Parathyroid adenoma (tissue), 2 donors: Measurements from ENCODE around the gene ABHD16A.
A peak's percentile ranks its signal among the peaks of the same experiment; 100 is the strongest.

Source experiments
- H2AFZ ChIP-seq: fragments of 300-600 bp; sonication (generic); one replicate; pipeline ENCODE4 v1.7.0; 2017; ENCODE audit warnings: antibody characterized with exemption, mild to moderate bottlenecking
- H3K27ac ChIP-seq: fragments of 300-600 bp; sonication (generic); one replicate; pipeline ENCODE4 v1.7.0; 2017
- H3K27me3 ChIP-seq: fragments of 300-600 bp; sonication (generic); one replicate; pipeline ENCODE4 v1.7.0; 2017; ENCODE audit warnings: low read length; ENCODE audit not compliant: control insufficient read depth, insufficient read depth
- H3K36me3 ChIP-seq: fragments of 300-600 bp; sonication (generic); one replicate; pipeline ENCODE4 v1.7.0; 2017; ENCODE audit warnings: low read length; ENCODE audit not compliant: control insufficient read depth, insufficient read depth
- H3K4me1 ChIP-seq: fragments of 300-600 bp; sonication (generic); one replicate; pipeline ENCODE4 v1.7.0; 2017; ENCODE audit warnings: control low read depth
- H3K4me2 ChIP-seq: fragments of 300-600 bp; sonication (generic); one replicate; pipeline ENCODE4 v1.7.0; 2017; ENCODE audit warnings: low read length
- H3K4me3 ChIP-seq: fragments of 300-600 bp; sonication (generic); one replicate; pipeline ENCODE4 v1.7.0; 2017; ENCODE audit warnings: low read depth, low read length
- H3K79me2 ChIP-seq: fragments of 300-600 bp; sonication (generic); one replicate; pipeline ENCODE4 v1.7.0; 2017; ENCODE audit warnings: control low read depth
- H3K9ac ChIP-seq: fragments of 300-600 bp; sonication (generic); one replicate; pipeline ENCODE4 v1.7.0; 2017; ENCODE audit warnings: mild to moderate bottlenecking
- H3K9me3 ChIP-seq: fragments of 300-600 bp; sonication (generic); one replicate; pipeline ENCODE4 v1.7.0; 2017; ENCODE audit warnings: low read length; ENCODE audit not compliant: control insufficient read depth
- TF ChIP-seq, protein P1 (sequence below): fragments of 300-600 bp; sonication (generic); IDR thresholded peaks from one replicate; pipeline ENCODE4 v1.7.0; 2017; ENCODE audit warnings: antibody characterized with exemption, mild to moderate bottlenecking
- donor health status: primary hyperparathyroidism.

The ABHD16A gene

DNA sequence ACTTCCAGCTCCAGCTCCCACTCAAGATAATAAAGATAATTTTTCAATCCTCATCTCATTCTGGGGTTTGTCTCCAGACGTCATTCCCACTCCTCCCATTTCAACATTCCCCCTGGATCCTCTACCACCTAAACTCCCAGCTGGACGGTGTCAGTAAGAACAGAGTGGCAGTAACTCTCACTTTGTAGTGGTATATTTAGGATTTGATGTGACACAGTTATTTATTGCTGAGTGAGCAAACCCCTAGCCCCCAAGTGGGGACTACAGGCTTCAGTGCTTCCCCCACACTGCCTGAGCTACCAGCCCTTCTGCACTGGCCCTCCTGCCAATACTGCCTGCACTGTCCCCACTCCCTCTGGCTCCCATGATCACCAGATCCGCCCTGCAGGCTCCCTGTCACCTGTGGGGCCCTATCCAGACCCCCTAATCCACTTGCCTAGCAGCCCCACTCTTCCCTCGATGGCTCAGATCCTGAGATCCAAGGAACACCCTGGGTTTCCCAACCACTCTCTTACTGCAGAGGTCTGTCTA is 44.9 kb downstream of the ABHD16A start:
- H3K9ac ChIP-seq, result no peak overlapping the region
- H3K79me2 ChIP-seq, result peaks cover 29% of the 10 kb centered on the region
- no peak overlapping the region for H2AFZ ChIP-seq
- H3K4me1 ChIP-seq, result peaks cover 12% of the 10 kb centered on the region
- H3K27ac ChIP-seq, result no peak overlapping the region
- H3K36me3 ChIP-seq, result no peaks in the 10 kb centered on the region
- no peak overlapping the region for H3K4me3 ChIP-seq
- no peaks in the 10 kb centered on the region for H3K9me3 ChIP-seq
- TF ChIP-seq, protein P1, sequence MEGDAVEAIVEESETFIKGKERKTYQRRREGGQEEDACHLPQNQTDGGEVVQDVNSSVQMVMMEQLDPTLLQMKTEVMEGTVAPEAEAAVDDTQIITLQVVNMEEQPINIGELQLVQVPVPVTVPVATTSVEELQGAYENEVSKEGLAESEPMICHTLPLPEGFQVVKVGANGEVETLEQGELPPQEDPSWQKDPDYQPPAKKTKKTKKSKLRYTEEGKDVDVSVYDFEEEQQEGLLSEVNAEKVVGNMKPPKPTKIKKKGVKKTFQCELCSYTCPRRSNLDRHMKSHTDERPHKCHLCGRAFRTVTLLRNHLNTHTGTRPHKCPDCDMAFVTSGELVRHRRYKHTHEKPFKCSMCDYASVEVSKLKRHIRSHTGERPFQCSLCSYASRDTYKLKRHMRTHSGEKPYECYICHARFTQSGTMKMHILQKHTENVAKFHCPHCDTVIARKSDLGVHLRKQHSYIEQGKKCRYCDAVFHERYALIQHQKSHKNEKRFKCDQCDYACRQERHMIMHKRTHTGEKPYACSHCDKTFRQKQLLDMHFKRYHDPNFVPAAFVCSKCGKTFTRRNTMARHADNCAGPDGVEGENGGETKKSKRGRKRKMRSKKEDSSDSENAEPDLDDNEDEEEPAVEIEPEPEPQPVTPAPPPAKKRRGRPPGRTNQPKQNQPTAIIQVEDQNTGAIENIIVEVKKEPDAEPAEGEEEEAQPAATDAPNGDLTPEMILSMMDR, result no peak
- no peaks in the 10 kb centered on the region for H3K27me3 ChIP-seq
- H3K4me2 ChIP-seq, result peak overlapping the region; percentile 37

DNA sequence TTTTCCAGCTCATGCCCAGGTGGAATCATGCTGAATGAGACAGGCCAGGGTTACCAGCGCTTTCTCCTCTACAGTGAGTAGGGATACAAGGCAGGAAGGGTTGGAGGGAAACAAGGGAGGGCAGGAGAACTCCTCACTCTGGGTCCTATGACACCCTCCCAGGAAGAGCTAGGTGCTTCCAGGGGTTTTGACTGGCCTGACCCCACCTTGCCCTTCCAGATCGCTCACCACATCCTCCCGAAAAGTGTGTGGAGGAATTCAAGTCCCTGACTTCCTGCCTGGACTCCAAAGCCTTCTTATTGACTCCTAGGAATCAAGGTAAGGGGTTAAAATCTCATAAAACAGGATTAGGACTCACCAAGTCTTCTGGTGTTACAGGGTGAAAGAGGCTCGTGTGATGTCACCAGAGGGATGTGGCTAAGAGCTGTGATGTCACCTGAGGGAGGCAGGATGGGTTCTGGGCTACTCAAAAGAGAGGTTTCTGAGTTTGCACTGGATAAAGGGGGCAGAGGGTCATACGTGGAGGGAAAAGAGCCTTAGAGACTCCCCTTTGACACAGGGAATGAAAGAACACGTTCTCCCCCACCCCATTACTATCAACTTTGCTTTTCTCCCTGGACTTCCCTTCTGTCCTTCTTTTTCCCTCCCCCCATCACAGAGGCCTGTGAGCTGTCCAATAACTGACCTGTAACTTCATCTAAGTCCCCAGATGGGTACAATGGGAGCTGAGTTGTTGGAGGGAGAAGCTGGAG is 45.5 kb downstream of the ABHD16A start:
- Histone ChIP-seq H3K4me1 (peaks cover 12% of the 10 kb centered on the region), H3K27me3 (no peaks in the 10 kb centered on the region), H3K4me3 (no peak overlapping the region), H3K79me2 (peaks cover 29% of the 10 kb centered on the region), H3K9ac (no peak overlapping the region), H3K9me3 (no peaks in the 10 kb centered on the region), H3K4me2 (no peak overlapping the region), H3K36me3 (no peaks in the 10 kb centered on the region), H2AFZ (no peak overlapping the region), H3K27ac (no peak overlapping the region)
- TF ChIP-seq, protein P1, result no peak

DNA sequence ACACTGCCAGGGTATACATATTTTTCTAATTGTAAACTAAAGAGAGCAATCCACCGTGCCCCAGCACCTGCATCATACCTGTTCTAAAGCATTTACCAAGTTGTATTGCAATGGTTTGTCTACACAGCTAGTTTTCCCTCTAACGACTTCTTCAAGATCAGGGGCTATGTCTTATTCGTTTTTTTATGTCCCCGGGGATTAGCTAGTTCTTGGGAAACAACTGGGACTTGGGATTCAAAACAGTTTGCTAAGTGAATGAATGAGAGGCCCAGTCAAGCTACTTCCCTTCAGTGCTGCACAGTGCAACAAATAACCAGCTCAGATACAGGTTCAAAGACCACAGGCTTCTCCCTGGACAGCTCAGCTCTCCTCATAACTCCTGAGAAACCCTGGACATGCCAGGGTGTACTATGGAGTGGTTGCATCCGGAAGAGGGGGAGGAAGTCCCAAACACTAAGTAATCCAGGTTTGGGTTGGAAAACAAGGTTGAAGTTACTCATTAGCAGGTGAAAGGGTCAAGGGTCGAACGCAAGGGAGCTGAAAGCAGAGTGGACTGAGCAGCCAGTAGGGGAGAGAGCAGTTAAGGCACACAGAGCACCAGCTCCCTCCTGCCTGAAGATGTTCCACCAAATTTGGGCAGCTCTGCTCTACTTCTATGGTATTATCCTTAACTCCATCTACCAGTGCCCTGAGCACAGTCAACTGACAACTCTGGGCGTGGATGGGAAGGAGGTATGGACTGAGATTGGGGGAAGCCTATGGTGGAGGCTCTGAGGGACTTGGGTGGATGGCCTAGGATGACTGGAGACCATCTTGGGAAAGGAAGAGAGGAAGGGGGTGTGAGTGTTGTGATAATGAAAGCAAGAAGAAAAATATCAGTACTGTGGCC is 47.5 kb downstream of the ABHD16A start, which contains the start of gene APOM:
TSS of gene APOM (plus strand) at position 546 of the 889 bp plus-strand sequence. CDS start at position 619, 73 bp downstream.
- Histone ChIP-seq H3K36me3 (no peaks in the 10 kb centered on the region), H3K4me3 (no peak within 1 kb of the TSS), H3K4me2 (no peak within 1 kb of the TSS), H3K79me2 (peaks cover 37% of the 10 kb centered on the region), H3K9me3 (no peaks in the 10 kb centered on the region), H3K27me3 (no peaks in the 10 kb centered on the region), H3K9ac (no peak within 1 kb of the TSS), H3K27ac (no peak within 1 kb of the TSS), H2AFZ (no peak within 1 kb of the TSS), H3K4me1 (peaks cover 16% of the 10 kb centered on the region)
- TF ChIP-seq, protein P1, result no peak

DNA sequence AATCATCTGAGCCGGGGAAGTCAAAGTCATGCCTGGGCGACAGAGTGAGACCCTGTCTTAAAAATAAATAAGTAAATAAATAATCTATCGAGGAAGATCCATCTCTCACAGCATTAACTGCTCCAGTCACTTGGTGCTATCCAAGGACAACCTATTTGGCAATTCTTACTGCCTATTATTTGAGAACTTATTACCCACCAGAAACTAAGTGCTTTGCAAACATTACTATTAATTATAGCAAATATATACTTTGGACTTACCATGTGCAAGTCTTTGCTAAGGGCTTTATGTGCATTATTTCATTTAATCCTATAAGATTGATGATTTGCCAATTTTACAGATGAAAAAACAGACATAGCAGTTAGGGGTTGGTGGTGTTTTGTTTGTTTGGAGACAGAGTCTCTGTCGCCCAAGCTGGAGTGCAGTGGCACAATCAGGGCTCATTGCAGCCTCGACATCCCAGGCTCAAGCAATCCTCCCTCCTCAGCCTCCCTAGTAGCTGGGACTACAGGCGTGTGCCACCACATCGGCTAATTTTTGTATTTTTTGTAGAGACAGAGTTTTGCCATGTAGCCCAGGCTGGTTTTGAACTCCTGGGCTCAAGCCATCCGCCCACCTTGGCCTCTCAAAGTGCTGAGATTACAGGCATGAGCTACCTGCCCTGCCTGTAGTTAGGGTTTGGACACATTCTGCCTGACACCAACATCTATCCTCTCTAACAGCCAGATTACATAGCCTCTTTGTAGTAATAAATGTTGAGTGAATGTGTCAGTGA is 48.4 kb downstream of the ABHD16A start:
- Histone ChIP-seq H2AFZ (no peak overlapping the region), H3K9me3 (no peaks in the 10 kb centered on the region), H3K36me3 (no peaks in the 10 kb centered on the region), H3K4me1 (peaks cover 16% of the 10 kb centered on the region), H3K27me3 (no peaks in the 10 kb centered on the region), H3K27ac (no peak overlapping the region), H3K9ac (no peak overlapping the region), H3K4me2 (no peak overlapping the region), H3K79me2 (peaks cover 31% of the 10 kb centered on the region), H3K4me3 (no peak overlapping the region)
- TF ChIP-seq, protein P1, result no peak
